H9 (cell line): ENCODE measurements around the gene TSPYL4. TPM values are rescaled to one million over a fixed set of nuclear protein-coding genes. Genes with fewer than 3 reads are reported as not detected.

Source experiments
- DNase-seq: peaks from one replicate; pipeline ENCODE4 v3.0.0-alpha.2; 2017
- H2AFZ ChIP-seq: one replicate; pipeline ENCODE4 v1.6.1; 2013; ENCODE audit warnings: mild to moderate bottlenecking, low read length, control low read depth, moderate library complexity
- H2AK5ac ChIP-seq: 2 replicates; pipeline ENCODE4 v1.6.1; 2013; ENCODE audit warnings: low read length, control low read depth, mixed read lengths; ENCODE audit not compliant: insufficient read length
- H2BK120ac ChIP-seq: one replicate; pipeline ENCODE4 v1.6.1; 2013; ENCODE audit warnings: low read depth, mild to moderate bottlenecking, low read length, control low read depth, inconsistent platforms; ENCODE audit not compliant: poor library complexity, severe bottlenecking
- H2BK12ac ChIP-seq: 2 replicates; pipeline ENCODE4 v1.6.1; 2013; ENCODE audit warnings: low read length, control low read depth, mixed read lengths, low read depth; ENCODE audit not compliant: insufficient read length
- H2BK15ac ChIP-seq: 2 replicates; pipeline ENCODE4 v1.6.1; 2013; ENCODE audit warnings: low read depth, low read length, control low read depth
- H2BK20ac ChIP-seq: one replicate; pipeline ENCODE4 v1.6.1; 2013; ENCODE audit warnings: low read depth, mild to moderate bottlenecking, low read length, control low read depth, inconsistent platforms; ENCODE audit not compliant: poor library complexity, severe bottlenecking
- H2BK5ac ChIP-seq: 2 replicates; pipeline ENCODE4 v1.6.1; 2013; ENCODE audit warnings: low read length, control low read depth, mixed read lengths; ENCODE audit not compliant: insufficient read length
- H3K14ac ChIP-seq: 2 replicates; pipeline ENCODE4 v1.6.1; 2013; ENCODE audit warnings: low read length, control low read depth; ENCODE audit not compliant: insufficient read depth
- H3K18ac ChIP-seq: 2 replicates; pipeline ENCODE4 v1.6.1; 2013; ENCODE audit warnings: low read depth, mild to moderate bottlenecking, mixed read lengths, low read length, control low read depth; ENCODE audit not compliant: insufficient read length
- H3K23ac ChIP-seq: 2 replicates; pipeline ENCODE4 v1.6.1; 2013; ENCODE audit warnings: low read length, control low read depth, mixed read lengths, low read depth; ENCODE audit not compliant: insufficient read length
- H3K23me2 ChIP-seq: 2 replicates; pipeline ENCODE4 v1.6.1; 2013; ENCODE audit warnings: low read depth, mild to moderate bottlenecking, mixed read lengths, low read length, control low read depth; ENCODE audit not compliant: insufficient read length, poor library complexity, severe bottlenecking
- H3K27ac ChIP-seq: 2 replicates; pipeline ENCODE4 v1.5.1; 2013; ENCODE audit warnings: low read length, control low read depth, mixed read lengths, low read depth; ENCODE audit not compliant: insufficient read length
- H3K27me3 ChIP-seq: 2 replicates; pipeline ENCODE4 v1.6.1; 2013; ENCODE audit warnings: low read length, control low read depth, inconsistent platforms; ENCODE audit not compliant: insufficient read depth
- H3K4ac ChIP-seq: 2 replicates; pipeline ENCODE4 v1.6.1; 2013; ENCODE audit warnings: low read depth, mild to moderate bottlenecking, control low read depth, inconsistent platforms, low read length, moderate library complexity
- H3K4me1 ChIP-seq: 2 replicates; pipeline ENCODE4 v1.6.1; 2013; ENCODE audit warnings: low read length, control low read depth, inconsistent platforms; ENCODE audit not compliant: insufficient read depth
- H3K4me2 ChIP-seq: 2 replicates; pipeline ENCODE4 v1.6.1; 2013; ENCODE audit warnings: low read length, control low read depth, mixed read lengths; ENCODE audit not compliant: insufficient read length, insufficient read depth
- H3K56ac ChIP-seq: 2 replicates; pipeline ENCODE4 v1.6.1; 2013; ENCODE audit warnings: low read depth, mild to moderate bottlenecking, mixed read lengths, low read length, control low read depth; ENCODE audit not compliant: insufficient read length
- H3K79me1 ChIP-seq: 2 replicates; pipeline ENCODE4 v1.6.1; 2013; ENCODE audit warnings: low read depth, mild to moderate bottlenecking, moderate library complexity, low read length, control low read depth, inconsistent platforms; ENCODE audit not compliant: insufficient read depth, poor library complexity, severe bottlenecking
- H3K79me2 ChIP-seq: 2 replicates; pipeline ENCODE4 v1.6.1; 2013; ENCODE audit warnings: low read length, control low read depth, inconsistent platforms; ENCODE audit not compliant: insufficient read depth
- H3K9ac ChIP-seq: 2 replicates; pipeline ENCODE4 v1.6.1; 2013; ENCODE audit warnings: low read length, control low read depth, mixed read lengths; ENCODE audit not compliant: insufficient read length; ENCODE audit errors: extremely low read depth
- H3K9me3 ChIP-seq: one replicate; pipeline ENCODE4 v1.6.1; 2013; ENCODE audit warnings: low read depth, low read length, inconsistent platforms; ENCODE audit not compliant: control insufficient read depth
- H3T11ph ChIP-seq: one replicate; pipeline ENCODE4 v1.6.1; 2013; ENCODE audit warnings: mild to moderate bottlenecking, low read length, control low read depth, inconsistent platforms
- H4K20me1 ChIP-seq: one replicate; pipeline ENCODE4 v1.6.1; 2013; ENCODE audit not compliant: control insufficient read depth, insufficient read length, insufficient read depth
- H4K5ac ChIP-seq: 2 replicates; pipeline ENCODE4 v1.6.1; 2013; ENCODE audit warnings: low read depth, mild to moderate bottlenecking, mixed read lengths, low read length, control low read depth; ENCODE audit not compliant: insufficient read length
- H4K8ac ChIP-seq: replicated peaks from 2 replicates; pipeline ENCODE4 v1.6.1; 2013; ENCODE audit warnings: low read length, control low read depth, mixed read lengths, low read depth; ENCODE audit not compliant: insufficient read length
- H4K91ac ChIP-seq: 2 replicates; pipeline ENCODE4 v1.6.1; 2013; ENCODE audit warnings: low read depth, mild to moderate bottlenecking, moderate library complexity, mixed read lengths, low read length, control low read depth; ENCODE audit not compliant: insufficient read length
- H3K27ac Mint-ChIP-seq, 3 experiments: 2 replicates in 2 of 3; 3 replicates in 1 of 3; pipeline ENCODE4 v1.8.0; 2020 to 2021; ENCODE audit warnings: mixed read lengths in 3 of 3, mild to moderate bottlenecking in 1 of 3, moderate library complexity in 1 of 3
- H3K27me3 Mint-ChIP-seq: 2 replicates; pipeline ENCODE4 v1.8.0; 2021; ENCODE audit warnings: low read depth, mild to moderate bottlenecking, moderate library complexity, mixed read lengths
- H3K36me3 Mint-ChIP-seq, 3 experiments: 2 replicates in 2 of 3; 3 replicates in 1 of 3; pipeline ENCODE4 v1.8.0; 2020 to 2021; ENCODE audit warnings: low read depth in 3 of 3, mixed read lengths in 3 of 3; ENCODE audit not compliant: insufficient read depth in 1 of 3
- H3K4me1 Mint-ChIP-seq, 2 experiments: 2 replicates each; pipeline ENCODE4 v1.8.0; 2020; ENCODE audit warnings: mixed read lengths in 2 of 2
- H3K4me3 Mint-ChIP-seq, 2 experiments: 2 replicates in 1 of 2; 3 replicates in 1 of 2; pipeline ENCODE4 v1.8.0; 2020 to 2021; ENCODE audit warnings: mild to moderate bottlenecking in 2 of 2, mixed read lengths in 2 of 2, moderate library complexity in 1 of 2
- H3K9me3 Mint-ChIP-seq, 2 experiments: 2 replicates in 1 of 2; 3 replicates in 1 of 2; pipeline ENCODE4 v1.8.0; 2020; ENCODE audit warnings: mild to moderate bottlenecking in 2 of 2, mixed read lengths in 2 of 2, moderate library complexity in 1 of 2
- WGBS: extraction: QIAGEN DNeasy Blood & Tissue Kit; methylation state at CpG from one replicate; pipeline ENCODE4 v1.1.7; 2013; ENCODE audit warnings: missing lambda C conversion rate, low lambda C conversion rate, mixed read lengths; ENCODE audit not compliant: insufficient read length; ENCODE audit errors: extremely low coverage; 5-methylcytosine and 5-hydroxymethylcytosine counted together
- total RNA-seq: library from RNA; stranded (reverse); gene quantifications from 2 replicates; pipeline ENCODE4 v1.2.1, GENCODE V29; 2021
- TF ChIP-seq, protein P1 (sequence below): fragments of 200-600 bp; sonication (generic); conservative IDR thresholded peaks from 3 replicates; pipeline ENCODE4 v1.8.0; 2021; ENCODE audit warnings: antibody characterized with exemption, mild to moderate bottlenecking

TSPYL4 gene
- total RNA-seq, 1 experiment from 2014 or later: 19.0 TPM

GRCh38 chr6:116301104-116301503, 47.2 kb upstream of the TSPYL4 start:
- Mint-ChIP-seq H3K27me3 (no peaks in the 10 kb centered on the region), H3K36me3 (peaks cover 0 to 6% (median 4%) of the 10 kb centered on the region in 3 experiments; a peak in 4 of 7 replicates), H3K4me3 (no peak overlapping the region), H3K4me1 (no peaks in the 10 kb centered on the region), H3K9me3 (peaks cover 3 to 12% of the 10 kb centered on the region in 2 experiments), H3K27ac (no peak overlapping the region)
- Histone ChIP-seq H4K5ac (no peak overlapping the region), H2BK12ac (no peak overlapping the region), H2AK5ac (no peak overlapping the region), H3K4me2 (no peak overlapping the region), H3K4ac (no peak overlapping the region), H2BK120ac (no peak overlapping the region), H3K18ac (no peak overlapping the region), H3K9ac (no peak overlapping the region), H2BK5ac (no peak overlapping the region), H3K27me3 (no peaks in the 10 kb centered on the region), H4K20me1 (no peaks in the 10 kb centered on the region), H3K27ac (no peak overlapping the region), H3K79me1 (no peaks in the 10 kb centered on the region), H3K23ac (no peak overlapping the region), H2AFZ (no peak overlapping the region), H2BK20ac (no peak overlapping the region), H3K9me3 (peaks cover 6% of the 10 kb centered on the region), H3K23me2 (no peaks in the 10 kb centered on the region), H3T11ph (no peak overlapping the region), H3K79me2 (no peaks in the 10 kb centered on the region), H3K14ac (no peak overlapping the region), H4K8ac (no peak overlapping the region), H4K91ac (no peak overlapping the region), H2BK15ac (no peak overlapping the region), H3K56ac (no peak overlapping the region), H3K4me1 (no peaks in the 10 kb centered on the region)
- no peak for DNase-seq
- TF ChIP-seq, protein P1, sequence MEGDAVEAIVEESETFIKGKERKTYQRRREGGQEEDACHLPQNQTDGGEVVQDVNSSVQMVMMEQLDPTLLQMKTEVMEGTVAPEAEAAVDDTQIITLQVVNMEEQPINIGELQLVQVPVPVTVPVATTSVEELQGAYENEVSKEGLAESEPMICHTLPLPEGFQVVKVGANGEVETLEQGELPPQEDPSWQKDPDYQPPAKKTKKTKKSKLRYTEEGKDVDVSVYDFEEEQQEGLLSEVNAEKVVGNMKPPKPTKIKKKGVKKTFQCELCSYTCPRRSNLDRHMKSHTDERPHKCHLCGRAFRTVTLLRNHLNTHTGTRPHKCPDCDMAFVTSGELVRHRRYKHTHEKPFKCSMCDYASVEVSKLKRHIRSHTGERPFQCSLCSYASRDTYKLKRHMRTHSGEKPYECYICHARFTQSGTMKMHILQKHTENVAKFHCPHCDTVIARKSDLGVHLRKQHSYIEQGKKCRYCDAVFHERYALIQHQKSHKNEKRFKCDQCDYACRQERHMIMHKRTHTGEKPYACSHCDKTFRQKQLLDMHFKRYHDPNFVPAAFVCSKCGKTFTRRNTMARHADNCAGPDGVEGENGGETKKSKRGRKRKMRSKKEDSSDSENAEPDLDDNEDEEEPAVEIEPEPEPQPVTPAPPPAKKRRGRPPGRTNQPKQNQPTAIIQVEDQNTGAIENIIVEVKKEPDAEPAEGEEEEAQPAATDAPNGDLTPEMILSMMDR: no peak
- WGBS: no CpG with 5 or more reads among the region's 3 CpGs
